ENCODE results near the gene P2RY8. TPM values are rescaled to one million over a fixed set of nuclear protein-coding genes. Genes with fewer than 3 reads are reported as not detected.

Gene P2RY8
- total RNA-seq, 2 donors from 2014 or later: 4.0 to 4.2 TPM

GRCh38 chrX:1425381-1425780, 111.6 kb downstream of the P2RY8 start:
- H3K36me3 ChIP-seq: peaks cover 53% of the 10 kb centered on the region
- DNase-seq (ENCODE audit: low spot score): no peak
- TF ChIP-seq CTCF (IDR thresholded peaks at IDR 0.05): no peak
- H3K9me3 ChIP-seq: peaks cover 11% of the 10 kb centered on the region
- no peak overlapping the region for H3K4me3 ChIP-seq
- no peaks in the 10 kb centered on the region for H3K4me1 ChIP-seq (ENCODE audit: control insufficient read depth in 1 of 2, low read depth in 2 of 2)
- no peak overlapping the region for H3K27ac ChIP-seq
- H3K27me3 ChIP-seq (replicated peaks; ENCODE audit: insufficient read depth): no peaks in the 10 kb centered on the region
- no peak for ATAC-seq (ENCODE audit: insufficient number of reproducible peaks, low FRiP score, low read depth)

- Histone ChIP-seq H3K4me3 (no peak overlapping the region), H3K9me3 (peaks cover 11% of the 10 kb centered on the region), H3K36me3 (peaks cover 48% of the 10 kb centered on the region), H3K4me1 (ENCODE audit: control insufficient read depth in 1 of 2, low read depth in 2 of 2) (no peaks in the 10 kb centered on the region), H3K27ac (no peak overlapping the region), H3K27me3 (replicated peaks; ENCODE audit: insufficient read depth) (no peaks in the 10 kb centered on the region)
- no peak for TF ChIP-seq CTCF (IDR thresholded peaks at IDR 0.05)
- ATAC-seq (ENCODE audit: insufficient number of reproducible peaks, low FRiP score, low read depth): no peak
- DNase-seq (ENCODE audit: low spot score): no peak
These were observed 112.7 kb downstream of the P2RY8 start for GRCh38 chrX:1424147-1424851.

- H3K4me1 ChIP-seq (ENCODE audit: control insufficient read depth in 1 of 2, low read depth in 2 of 2): no peaks in the 10 kb centered on the region
- ATAC-seq (ENCODE audit: insufficient number of reproducible peaks, low FRiP score, low read depth): no peak
- TF ChIP-seq CTCF (IDR thresholded peaks at IDR 0.05): no peak
- H3K9me3 ChIP-seq: peaks cover 11% of the 10 kb centered on the region
- DNase-seq (ENCODE audit: low spot score): no peak
- H3K27me3 ChIP-seq (replicated peaks; ENCODE audit: insufficient read depth): no peaks in the 10 kb centered on the region
- peaks cover 57% of the 10 kb centered on the region for H3K36me3 ChIP-seq
- H3K27ac ChIP-seq: no peak overlapping the region
- no peak overlapping the region for H3K4me3 ChIP-seq
These were observed 113.8 kb downstream of the P2RY8 start for GRCh38 chrX:1423215-1423614.

- Histone ChIP-seq H3K4me3 (no peak overlapping the region), H3K27me3 (replicated peaks; ENCODE audit: insufficient read depth) (no peaks in the 10 kb centered on the region), H3K4me1 (ENCODE audit: control insufficient read depth in 1 of 2, low read depth in 2 of 2) (no peaks in the 10 kb centered on the region), H3K27ac (no peak overlapping the region), H3K36me3 (peaks cover 56% of the 10 kb centered on the region), H3K9me3 (peaks cover 11% of the 10 kb centered on the region)
- ATAC-seq (ENCODE audit: insufficient number of reproducible peaks, low FRiP score, low read depth) (no peak), DNase-seq (ENCODE audit: low spot score) (no peak)
- no peak for TF ChIP-seq CTCF (IDR thresholded peaks at IDR 0.05)
These were observed 114.9 kb downstream of the P2RY8 start for GRCh38 chrX:1422135-1422465.

- ATAC-seq (ENCODE audit: insufficient number of reproducible peaks, low FRiP score, low read depth): no peak
- no peak overlapping the region for H3K27ac ChIP-seq
- no peak overlapping the region for H3K4me3 ChIP-seq
- no peak for DNase-seq (ENCODE audit: low spot score)
- no peak for TF ChIP-seq CTCF (IDR thresholded peaks at IDR 0.05)
- peaks cover 11% of the 10 kb centered on the region for H3K9me3 ChIP-seq
- peaks cover 55% of the 10 kb centered on the region for H3K36me3 ChIP-seq
- no peaks in the 10 kb centered on the region for H3K4me1 ChIP-seq (ENCODE audit: control insufficient read depth in 1 of 2, low read depth in 2 of 2)
- no peaks in the 10 kb centered on the region for H3K27me3 ChIP-seq (replicated peaks; ENCODE audit: insufficient read depth)
These were observed 115.4 kb downstream of the P2RY8 start for GRCh38 chrX:1421433-1422134.

Data from thoracic aorta (tissue), 2 donors.